Stomach (tissue), 4 donors: ENCODE results near the gene ZNF615.

Experiments
- CTCF ChIP-seq, 7 experiments: fragments of 450-650 bp in 4 of 7; fragments of 200-600 bp in 3 of 7; sonication (generic) in 3 of 7; IDR thresholded peaks; one replicate each; pipeline ENCODE4 v1.5.1; 2016 to 2019; ENCODE audit warnings: antibody characterized with exemption in 7 of 7, control low read depth in 2 of 7, mild to moderate bottlenecking in 1 of 7
- POLR2AphosphoS5 ChIP-seq, 3 donors: sonication (generic); formaldehyde crosslinking; IDR thresholded peaks; one replicate each; pipeline ENCODE4 v1.6.1; 2016; ENCODE audit warnings: antibody characterized with exemption in 3 of 3

GRCh38 chr19:51978882-51979281, 29.1 kb downstream of the ZNF615 start:
- TF ChIP-seq CTCF (IDR thresholded peaks at IDR 0.05), result no peak
- no peak for TF ChIP-seq POLR2AphosphoS5 (IDR thresholded peaks at IDR 0.05)
